ENCODE measurements around the gene PDE2A.
"Not testable (repeated sequence)": the region's sequence is repeated elsewhere in the genome, so short reads cannot be mapped to it uniquely, and the experiment has no call there.

The PDE2A gene

GRCh38 chr11:72561856-72562255, 112.4 kb downstream of the PDE2A start (continued):
- no peak for TF ChIP-seq CSRNP3 (CRISPR knock-in tag; IDR thresholded peaks at IDR 0.05)

- ATAC-seq: not testable (repeated sequence)
Observed at GRCh38 chr11:72560864-72561263, 113.4 kb downstream of the PDE2A start.

- ATAC-seq: no peak
Observed at GRCh38 chr11:72556433-72556832, 117.8 kb downstream of the PDE2A start.

DNA sequence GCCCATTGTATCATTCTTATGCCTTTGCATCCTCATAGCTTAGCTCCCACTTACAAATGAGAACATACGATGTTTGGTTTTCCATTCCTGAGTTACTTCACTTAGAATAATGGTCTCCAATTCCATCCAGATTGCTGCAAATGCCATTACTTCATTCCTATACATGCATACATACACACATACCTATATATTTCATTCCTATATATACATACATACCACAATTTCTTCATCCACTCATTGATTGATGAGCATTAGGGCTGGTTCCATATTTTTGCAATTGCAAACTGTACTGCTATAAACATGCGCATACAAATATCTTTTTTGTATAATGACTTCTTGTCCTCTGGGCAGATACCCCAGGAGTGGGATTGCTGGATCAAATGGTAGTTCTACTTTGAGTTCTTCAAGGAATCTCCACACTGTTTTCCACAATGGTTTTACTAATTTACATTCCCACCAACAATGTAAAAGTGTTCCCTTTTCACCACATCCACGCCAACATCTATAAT, 119.2 kb downstream of the PDE2A start:
- not testable (repeated sequence) for ATAC-seq

More at GRCh38 chr11:72556433-72556832, 117.8 kb downstream of the PDE2A start:
- TF ChIP-seq BACH2 (CRISPR knock-in tag; IDR thresholded peaks at IDR 0.05; ENCODE audit: borderline replicate concordance): no peak
- no peak for TF ChIP-seq TSHZ2 (CRISPR knock-in tag; IDR thresholded peaks at IDR 0.05)
- TF ChIP-seq ZNF565 (CRISPR knock-in tag; conservative IDR thresholded peaks at IDR 0.05; ENCODE audit: low read depth): no peak
- TF ChIP-seq CSDC2 (CRISPR knock-in tag; IDR thresholded peaks at IDR 0.05): no peak
- TF ChIP-seq ESRRG (CRISPR knock-in tag; IDR thresholded peaks at IDR 0.05): no peak
- TF ChIP-seq ZFP3 (CRISPR knock-in tag; IDR thresholded peaks at IDR 0.05): no peak
- TF ChIP-seq POU6F1 (CRISPR knock-in tag; IDR thresholded peaks at IDR 0.05; ENCODE audit: borderline replicate concordance, low read depth): no peak
- TF ChIP-seq TOX (CRISPR knock-in tag; IDR thresholded peaks at IDR 0.05; ENCODE audit: borderline replicate concordance): no peak
- no peak for TF ChIP-seq OSR1 (CRISPR knock-in tag; IDR thresholded peaks at IDR 0.05)
- no peak for TF ChIP-seq ZNF70 (CRISPR knock-in tag; IDR thresholded peaks at IDR 0.05)
- TF ChIP-seq ARNTL (CRISPR knock-in tag; IDR thresholded peaks at IDR 0.05; ENCODE audit: borderline replicate concordance, low read depth): no peak
- TF ChIP-seq, protein P1, sequence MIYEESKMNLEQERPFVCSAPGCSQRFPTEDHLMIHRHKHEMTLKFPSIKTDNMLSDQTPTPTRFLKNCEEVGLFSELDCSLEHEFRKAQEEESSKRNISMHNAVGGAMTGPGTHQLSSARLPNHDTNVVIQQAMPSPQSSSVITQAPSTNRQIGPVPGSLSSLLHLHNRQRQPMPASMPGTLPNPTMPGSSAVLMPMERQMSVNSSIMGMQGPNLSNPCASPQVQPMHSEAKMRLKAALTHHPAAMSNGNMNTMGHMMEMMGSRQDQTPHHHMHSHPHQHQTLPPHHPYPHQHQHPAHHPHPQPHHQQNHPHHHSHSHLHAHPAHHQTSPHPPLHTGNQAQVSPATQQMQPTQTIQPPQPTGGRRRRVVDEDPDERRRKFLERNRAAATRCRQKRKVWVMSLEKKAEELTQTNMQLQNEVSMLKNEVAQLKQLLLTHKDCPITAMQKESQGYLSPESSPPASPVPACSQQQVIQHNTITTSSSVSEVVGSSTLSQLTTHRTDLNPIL (CRISPR knock-in tag; IDR thresholded peaks at IDR 0.05; ENCODE audit: low read depth): no peak
- no peak for TF ChIP-seq GLIS3 (CRISPR knock-in tag; IDR thresholded peaks at IDR 0.05)
- no peak for TF ChIP-seq CSRNP3 (CRISPR knock-in tag; IDR thresholded peaks at IDR 0.05)
- TF ChIP-seq RARB (CRISPR knock-in tag; IDR thresholded peaks at IDR 0.05): no peak
- no peak for TF ChIP-seq ZC3H10 (CRISPR knock-in tag; IDR thresholded peaks at IDR 0.05)

- peak; percentile 34; the same call in 2 of the 3 replicates for ATAC-seq
- no peak for TF ChIP-seq RARB (CRISPR knock-in tag; IDR thresholded peaks at IDR 0.05)
- TF ChIP-seq CSDC2 (CRISPR knock-in tag; IDR thresholded peaks at IDR 0.05): no peak
- TF ChIP-seq ZNF70 (CRISPR knock-in tag; IDR thresholded peaks at IDR 0.05): no peak
- TF ChIP-seq ESRRG (CRISPR knock-in tag; IDR thresholded peaks at IDR 0.05): no peak
- no peak for TF ChIP-seq OSR1 (CRISPR knock-in tag; IDR thresholded peaks at IDR 0.05)
- no peak for TF ChIP-seq ZFP3 (CRISPR knock-in tag; IDR thresholded peaks at IDR 0.05)
- TF ChIP-seq TCF4 (CRISPR knock-in tag; IDR thresholded peaks at IDR 0.05; ENCODE audit: borderline replicate concordance): no peak
- TF ChIP-seq, protein P1 (CRISPR knock-in tag; IDR thresholded peaks at IDR 0.05; ENCODE audit: low read depth): no peak
- no peak for TF ChIP-seq POU6F1 (CRISPR knock-in tag; IDR thresholded peaks at IDR 0.05; ENCODE audit: borderline replicate concordance, low read depth)
- TF ChIP-seq SNAI2 (CRISPR knock-in tag; IDR thresholded peaks at IDR 0.05): no peak
- no peak for TF ChIP-seq PPARA (CRISPR knock-in tag; IDR thresholded peaks at IDR 0.05; ENCODE audit: borderline replicate concordance)
- no peak for TF ChIP-seq ZC3H10 (CRISPR knock-in tag; IDR thresholded peaks at IDR 0.05)
- no peak for TF ChIP-seq CSRNP3 (CRISPR knock-in tag; IDR thresholded peaks at IDR 0.05)
- TF ChIP-seq BACH2 (CRISPR knock-in tag; IDR thresholded peaks at IDR 0.05; ENCODE audit: borderline replicate concordance): no peak
- no peak for TF ChIP-seq ZNF8 (CRISPR knock-in tag; IDR thresholded peaks at IDR 0.05)
Observed at GRCh38 chr11:72553706-72554105, 120.5 kb downstream of the PDE2A start.

Data from SK-N-SH treated with all-trans-retinoic acid at 6 μM for 48 hours (cell line).